Pancreas (tissue), 10 donors: ENCODE data around the gene AJM1. TPM values are rescaled to one million over a fixed set of nuclear protein-coding genes. Genes with fewer than 3 reads are reported as not detected.
A peak's percentile ranks its signal among the peaks of the same experiment; 100 is the strongest.
"Not testable (repeated sequence)": the region's sequence is repeated elsewhere in the genome, so short reads cannot be mapped to it uniquely, and the experiment has no call there.

Experiments used
- ATAC-seq, 4 donors: fragments of 200-7000 bp; cut with Tn5 transposase; one replicate each; pipeline versions ENCODE4 v1.8.0 to v1.9.1; 2020; ENCODE audit warnings: mild to moderate bottlenecking in 4 of 4, moderate library complexity in 4 of 4
- DNase-seq, 6 donors: peaks; one replicate each; pipeline ENCODE4 v3.0.0-alpha.2; 2020
- FAIRE-seq: peaks from 2 replicates; lab custom pipeline; 2012; peaks lifted over from hg19 to GRCh38; lab: Jason Lieb, UNC
- H3K27ac ChIP-seq, 4 donors: fragments of 200-600 bp; sonication (generic); 1 replicate in 3 of 4; 2 replicates in 1 of 4; pipeline versions ENCODE4 v1.5.0 to v1.8.0; 2020
- H3K27me3 ChIP-seq, 4 donors: fragments of 200-600 bp; one replicate each; pipeline ENCODE4 v1.8.0; 2021
- H3K36me3 ChIP-seq, 3 donors: fragments of 200-600 bp; sonication (generic) in 1 of 3; one replicate each; pipeline versions ENCODE4 v1.5.0 to v1.8.0; 2020 to 2021
- H3K4me1 ChIP-seq, 3 donors: fragments of 200-600 bp; one replicate each; pipeline ENCODE4 v1.8.0; 2021
- H3K4me3 ChIP-seq, 4 donors: fragments of 200-600 bp; sonication (generic) in 2 of 4; one replicate each; pipeline versions ENCODE4 v1.5.0 to v1.8.0; 2020 to 2021
- H3K9me3 ChIP-seq, 4 donors: fragments of 200-600 bp; one replicate each; pipeline ENCODE4 v1.8.0; 2021
- CTCF ChIP-seq, 4 donors: fragments of 200-600 bp; sonication (generic) in 3 of 4; IDR thresholded peaks; one replicate each; pipeline versions ENCODE4 v1.5.0 to v1.8.0; 2021; ENCODE audit warnings: antibody characterized with exemption in 4 of 4
- WGBS, 2 donors: extraction: QIAGEN DNeasy Blood & Tissue Kit; methylation state at CpG; one replicate each; pipeline ENCODE4 v1.1.7; 2013; 5-methylcytosine and 5-hydroxymethylcytosine counted together
- intact Hi-C, 3 donors: fragments of 100-400 bp; cut with DNase I; formaldehyde crosslinking; loops; one replicate each; pipeline versions ENCODE4 v1.11.1 to v1.14.2; 2022
- polyA plus RNA-seq, 2 donors: library from polyadenylated mRNA; stranded (reverse); fragments of 200-250 nt; gene quantifications; one replicate each; pipeline ENCODE4 v1.2.3, GENCODE V29; 2013
- total RNA-seq, 6 donors: library from RNA; stranded (reverse); fragmentation: NEBNext Ultra II Directional in 4 of 6; extraction: Animal tissue kit (Norgen Biotek cat#: 25700) in 4 of 6; gene quantifications; one replicate each; pipeline versions ENCODE4 v1.2.1 to v1.2.4, GENCODE V29; 2021 to 2023
- donor health status: healthy with polysubstance abuse.
- donor health status: DM: no; HTN: no; CAD: no; lungs with moderate emphysema.
- donor health status: DM: no; HTN: no; CAD: no.
- donor health status: control.
- donor health status: control.
- donor health status: Bipolar disorder and iron deficiency.
- donor health status: DM: yes; HTN: yes; CAD: no.
- donor health status: DM: no; HTN: no; CAD: no.
- donor health status: DM: no; HTN: no; CAD: no.
- donor health status: DM: yes; HTN: yes; CAD: no.

AJM1 gene
- total and polyA plus RNA-seq, 8 donors, result 2.9 to 11.7 (median 5.0) TPM

GRCh38 chr9:136839229-136840139, 2.8 kb upstream of the AJM1 start:
- Histone ChIP-seq H3K4me1 (peaks cover 21 to 29% (median 26%) of the 10 kb centered on the region in 3 donors), H3K9me3 (no peaks in the 10 kb centered on the region), H3K4me3 (no peak overlapping the region), H3K27me3 (no peaks in the 10 kb centered on the region), H3K36me3 (peaks cover 0 to 12% (median 0%) of the 10 kb centered on the region in 3 donors), H3K27ac (peak overlapping the region in 1 of 4 donors; percentile 79)
- DNase-seq (peak in 4 of 6 donors; percentile 13 to 79 (median 34)), FAIRE-seq (no peak), ATAC-seq (no peak)
- WGBS, 2 donors, result 87 to 89% methylated on average over 36 of the region's 36 CpGs
- intact Hi-C loops, result loop anchor here in 2 of 3 donors (10.0 kb wide), 2 partner anchors 45 to 105 kb away; partner anchors contain the start of genes C8G (in 1 of the 2), CCDC183 (in 1 of the 2), FBXW5 (in 1 of the 2) and TMEM141 (in 1 of the 2)
- TF ChIP-seq CTCF (IDR thresholded peaks at IDR 0.05), result no peak

- Histone ChIP-seq H3K27ac (peak overlapping the region; percentile 70 to 79 (median 76)), H3K4me3 (no peak overlapping the region), H3K27me3 (no peaks in the 10 kb centered on the region), H3K4me1 (peaks cover 21 to 29% (median 26%) of the 10 kb centered on the region in 3 donors), H3K9me3 (no peaks in the 10 kb centered on the region), H3K36me3 (peaks cover 0 to 12% (median 0%) of the 10 kb centered on the region in 3 donors)
- FAIRE-seq (no peak), DNase-seq (peak in 2 of 6 donors; percentile 63 to 84), ATAC-seq (no peak)
- intact Hi-C loops, result loop anchor here in 2 of 3 donors (10.0 kb wide), 2 partner anchors 46 to 104 kb away; partner anchors contain the start of genes C8G (in 1 of the 2), CCDC183 (in 1 of the 2), FBXW5 (in 1 of the 2) and TMEM141 (in 1 of the 2)
- WGBS, 2 donors, result 64 to 71% methylated on average over 28 to 32 of the region's 32 CpGs
- TF ChIP-seq CTCF (IDR thresholded peaks at IDR 0.05), result no peak
These were observed 2.0 kb upstream of the AJM1 start for GRCh38 chr9:136840140-136840876.

- no peaks in the 10 kb centered on the region for H3K27me3 ChIP-seq
- peak; percentile 66 to 79 (median 74) for ATAC-seq
- intact Hi-C loops, result loop anchor here in 2 of 3 donors (10.0 kb wide), 2 partner anchors 46 to 104 kb away; partner anchors contain the start of genes C8G (in 1 of the 2), CCDC183 (in 1 of the 2), FBXW5 (in 1 of the 2) and TMEM141 (in 1 of the 2)
- H3K4me1 ChIP-seq, result peaks cover 21 to 29% (median 26%) of the 10 kb centered on the region in 3 donors
- no peak for FAIRE-seq
- H3K27ac ChIP-seq, result peak overlapping the region; percentile 70 to 79 (median 76)
- 32 to 41% methylated on average over 28 of the region's 28 CpGs for WGBS, 2 donors
- no peak for TF ChIP-seq CTCF (IDR thresholded peaks at IDR 0.05)
- H3K4me3 ChIP-seq, result no peak overlapping the region
- H3K9me3 ChIP-seq, result no peaks in the 10 kb centered on the region
- peak; percentile 84 to 95 (median 90) for DNase-seq
- peaks cover 0 to 12% (median 0%) of the 10 kb centered on the region in 3 donors for H3K36me3 ChIP-seq
These were observed 1.2 kb upstream of the AJM1 start for GRCh38 chr9:136840877-136841645.

- H3K27me3 ChIP-seq, H3K9me3 ChIP-seq, FAIRE-seq: not testable (repeated sequence)
- H3K4me3 ChIP-seq, result peak overlapping the region in 2 of 4 donors; percentile 25 to 46
- peaks cover 21 to 29% (median 26%) of the 10 kb centered on the region in 3 donors for H3K4me1 ChIP-seq
- peaks cover 0 to 12% (median 0%) of the 10 kb centered on the region in 3 donors for H3K36me3 ChIP-seq
- ATAC-seq, result peak; percentile 16 to 31 (median 26)
- WGBS, 2 donors, result 15 to 19% methylated on average over 14 to 16 of the region's 16 CpGs
- intact Hi-C loops, result loop anchor here in 2 of 3 donors (10.0 kb wide), 2 partner anchors 47 to 103 kb away; partner anchors contain the start of genes C8G (in 1 of the 2), CCDC183 (in 1 of the 2), FBXW5 (in 1 of the 2) and TMEM141 (in 1 of the 2)
- peak overlapping the region; percentile 70 to 79 (median 76) for H3K27ac ChIP-seq
- peak in 3 of 6 donors; percentile 63 to 72 (median 68) for DNase-seq
These were observed 465 bp upstream of the AJM1 start for GRCh38 chr9:136841646-136842379.

GRCh38 chr9:136843159-136843800, 1.0 kb downstream of the AJM1 start:
- peak overlapping the region in 3 of 4 donors; percentile 46 to 79 (median 78) for H3K27ac ChIP-seq
- WGBS, 2 donors, result 5 to 13% methylated on average over 10 to 21 of the region's 21 CpGs
- peaks cover 0 to 12% (median 0%) of the 10 kb centered on the region in 3 donors for H3K36me3 ChIP-seq
- peak in 1 of 6 donors; percentile 68 for DNase-seq
- not testable (repeated sequence) for FAIRE-seq, H3K9me3 ChIP-seq, H3K27me3 ChIP-seq
- intact Hi-C loops, result loop anchor here in 2 of 3 donors (10.0 kb wide), 2 partner anchors 48 to 102 kb away; partner anchors contain the start of genes C8G (in 1 of the 2), CCDC183 (in 1 of the 2), FBXW5 (in 1 of the 2) and TMEM141 (in 1 of the 2)
- H3K4me3 ChIP-seq, result peak overlapping the region in 1 of 4 donors; percentile 46
- peak in 1 of 4 donors; percentile 7 for ATAC-seq
- H3K4me1 ChIP-seq, result peaks cover 21 to 32% (median 26%) of the 10 kb centered on the region in 3 donors
